Measurements from ENCODE around the gene ETDA. TPM values are rescaled to one million over a fixed set of nuclear protein-coding genes. Genes with fewer than 3 reads are reported as not detected.

The ETDA gene
- not detected in 2 replicates for total RNA-seq

GRCh38 chrX:135252011-135252518 lies at the start of gene ETDA:
Gene ETDA (plus strand): TSS chrX:135252061. CDS start chrX:135253277, 1,216 bp downstream.

Other genes with a start within 250 kb of the ETDA start
- 6.1 and 7.0 TPM in 2 replicates for gene RTL8B, start 229.5 kb upstream of the ETDA start, total RNA-seq
- 38.3 and 47.0 TPM in 2 replicates for gene RTL8C, start 219.7 kb upstream of the ETDA start, total RNA-seq
- gene RTL8A, start 199.9 kb upstream of the ETDA start, total RNA-seq, result 6.2 and 8.8 TPM in 2 replicates
- gene SMIM10L2B, start 153.3 kb upstream of the ETDA start, total RNA-seq, result 0.98 and 1.1 TPM in 2 replicates
- gene ETDB, start 131.5 kb upstream of the ETDA start, total RNA-seq, result not detected in 2 replicates
- gene CT55, start 80.7 kb upstream of the ETDA start, total RNA-seq, result not detected in 2 replicates
- gene ETDC, start 57.4 kb downstream of the ETDA start, total RNA-seq, result not detected in 2 replicates
- gene ZNF75D, start 92.0 kb downstream of the ETDA start, total RNA-seq, result 6.2 and 7.2 TPM in 2 replicates
- 5.9 TPM in 2 replicates for gene ZNF449, start 92.7 kb downstream of the ETDA start, total RNA-seq
- gene SMIM10L2A, start 169.9 kb downstream of the ETDA start, total RNA-seq, result under 0.01 TPM in 2 replicates